HL-60 (cell line): Measurements from ENCODE around the gene JAKMIP1.

Source experiments
- GABPA ChIP-seq: IDR thresholded peaks from 2 replicates; pipeline ENCODE4 v1.6.1; 2012; ENCODE audit warnings: low read depth
- POLR2AphosphoS5 ChIP-seq: IDR thresholded peaks from 2 replicates; pipeline ENCODE4 v1.6.1; 2012; ENCODE audit warnings: low read depth
- TF ChIP-seq, protein P1 (sequence below): IDR thresholded peaks from one replicate; pipeline ENCODE4 v1.5.1; 2011; ENCODE audit warnings: low read length, control low read depth, inconsistent platforms; ENCODE audit not compliant: insufficient read depth
- TF ChIP-seq, protein P2 (sequence below): IDR thresholded peaks from 2 replicates; pipeline ENCODE4 v1.6.1; 2012; ENCODE audit warnings: low read depth; ENCODE audit not compliant: insufficient replicate concordance

DNA sequence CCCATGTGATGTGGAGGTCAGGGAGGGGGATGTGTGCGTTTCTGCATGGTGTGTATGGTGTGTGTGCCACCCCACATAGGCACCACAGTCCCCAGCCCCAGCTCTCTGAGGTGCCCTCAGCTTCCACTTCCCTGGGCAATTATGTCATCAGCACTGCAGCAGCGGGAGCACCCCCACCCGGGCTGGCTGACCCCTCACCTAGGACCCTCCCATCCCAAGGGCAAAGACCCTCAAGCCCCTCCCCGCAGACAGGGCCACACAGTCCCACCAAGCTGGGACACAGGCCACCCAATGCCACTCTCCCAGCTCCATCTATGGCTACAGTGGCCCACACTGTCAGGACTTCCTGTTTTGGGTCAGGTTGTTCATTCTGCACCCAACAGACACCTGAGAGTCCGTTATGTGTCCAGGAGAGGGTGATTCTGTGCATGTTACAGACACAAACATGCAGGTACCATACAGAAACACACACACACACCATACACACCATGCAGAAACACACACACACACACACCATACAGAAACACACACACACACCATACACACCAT, 75.2 kb downstream of the JAKMIP1 start:
- TF ChIP-seq, protein P1, sequence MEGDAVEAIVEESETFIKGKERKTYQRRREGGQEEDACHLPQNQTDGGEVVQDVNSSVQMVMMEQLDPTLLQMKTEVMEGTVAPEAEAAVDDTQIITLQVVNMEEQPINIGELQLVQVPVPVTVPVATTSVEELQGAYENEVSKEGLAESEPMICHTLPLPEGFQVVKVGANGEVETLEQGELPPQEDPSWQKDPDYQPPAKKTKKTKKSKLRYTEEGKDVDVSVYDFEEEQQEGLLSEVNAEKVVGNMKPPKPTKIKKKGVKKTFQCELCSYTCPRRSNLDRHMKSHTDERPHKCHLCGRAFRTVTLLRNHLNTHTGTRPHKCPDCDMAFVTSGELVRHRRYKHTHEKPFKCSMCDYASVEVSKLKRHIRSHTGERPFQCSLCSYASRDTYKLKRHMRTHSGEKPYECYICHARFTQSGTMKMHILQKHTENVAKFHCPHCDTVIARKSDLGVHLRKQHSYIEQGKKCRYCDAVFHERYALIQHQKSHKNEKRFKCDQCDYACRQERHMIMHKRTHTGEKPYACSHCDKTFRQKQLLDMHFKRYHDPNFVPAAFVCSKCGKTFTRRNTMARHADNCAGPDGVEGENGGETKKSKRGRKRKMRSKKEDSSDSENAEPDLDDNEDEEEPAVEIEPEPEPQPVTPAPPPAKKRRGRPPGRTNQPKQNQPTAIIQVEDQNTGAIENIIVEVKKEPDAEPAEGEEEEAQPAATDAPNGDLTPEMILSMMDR: no peak
- TF ChIP-seq, protein P2, sequence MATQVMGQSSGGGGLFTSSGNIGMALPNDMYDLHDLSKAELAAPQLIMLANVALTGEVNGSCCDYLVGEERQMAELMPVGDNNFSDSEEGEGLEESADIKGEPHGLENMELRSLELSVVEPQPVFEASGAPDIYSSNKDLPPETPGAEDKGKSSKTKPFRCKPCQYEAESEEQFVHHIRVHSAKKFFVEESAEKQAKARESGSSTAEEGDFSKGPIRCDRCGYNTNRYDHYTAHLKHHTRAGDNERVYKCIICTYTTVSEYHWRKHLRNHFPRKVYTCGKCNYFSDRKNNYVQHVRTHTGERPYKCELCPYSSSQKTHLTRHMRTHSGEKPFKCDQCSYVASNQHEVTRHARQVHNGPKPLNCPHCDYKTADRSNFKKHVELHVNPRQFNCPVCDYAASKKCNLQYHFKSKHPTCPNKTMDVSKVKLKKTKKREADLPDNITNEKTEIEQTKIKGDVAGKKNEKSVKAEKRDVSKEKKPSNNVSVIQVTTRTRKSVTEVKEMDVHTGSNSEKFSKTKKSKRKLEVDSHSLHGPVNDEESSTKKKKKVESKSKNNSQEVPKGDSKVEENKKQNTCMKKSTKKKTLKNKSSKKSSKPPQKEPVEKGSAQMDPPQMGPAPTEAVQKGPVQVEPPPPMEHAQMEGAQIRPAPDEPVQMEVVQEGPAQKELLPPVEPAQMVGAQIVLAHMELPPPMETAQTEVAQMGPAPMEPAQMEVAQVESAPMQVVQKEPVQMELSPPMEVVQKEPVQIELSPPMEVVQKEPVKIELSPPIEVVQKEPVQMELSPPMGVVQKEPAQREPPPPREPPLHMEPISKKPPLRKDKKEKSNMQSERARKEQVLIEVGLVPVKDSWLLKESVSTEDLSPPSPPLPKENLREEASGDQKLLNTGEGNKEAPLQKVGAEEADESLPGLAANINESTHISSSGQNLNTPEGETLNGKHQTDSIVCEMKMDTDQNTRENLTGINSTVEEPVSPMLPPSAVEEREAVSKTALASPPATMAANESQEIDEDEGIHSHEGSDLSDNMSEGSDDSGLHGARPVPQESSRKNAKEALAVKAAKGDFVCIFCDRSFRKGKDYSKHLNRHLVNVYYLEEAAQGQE: no peak
- no peak for TF ChIP-seq POLR2AphosphoS5
- TF ChIP-seq GABPA: no peak
